ENCODE measurements around the gene DLG1. TPM values are rescaled to one million over a fixed set of nuclear protein-coding genes. Genes with fewer than 3 reads are reported as not detected.
"Not testable (repeated sequence)": the region's sequence is repeated elsewhere in the genome, so short reads cannot be mapped to it uniquely, and the experiment has no call there.

DLG1 gene
- total RNA-seq, 1 donor from 2014 or later = 102 TPM

DNA sequence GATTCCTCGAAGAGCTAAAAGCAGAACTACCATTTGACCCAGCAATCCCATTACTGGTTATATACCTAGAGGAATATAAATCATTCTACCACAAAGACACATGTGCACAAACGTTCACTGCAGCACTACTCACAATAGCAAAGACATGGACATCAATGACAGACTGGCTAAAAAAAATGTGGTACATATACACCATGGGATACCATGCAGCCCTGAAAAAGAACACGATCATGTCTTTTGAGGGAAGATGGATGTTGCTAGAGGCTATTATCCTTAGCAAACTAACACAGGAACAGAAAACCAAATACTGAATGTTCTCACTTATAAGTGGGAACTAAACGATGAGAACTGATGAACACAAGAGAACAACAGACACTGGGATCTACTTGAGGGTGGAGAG lies 86.7 kb downstream of the DLG1 start:
- not testable (repeated sequence) for DNase-seq (ENCODE audit: low spot score)

GRCh38 chr3:197209366-197210260 lies 88.8 kb downstream of the DLG1 start:
- DNase-seq (ENCODE audit: low spot score) = no peak

- no peak for DNase-seq (ENCODE audit: low spot score)
Observed at GRCh38 chr3:197206913-197207312, 91.5 kb downstream of the DLG1 start.

DNA sequence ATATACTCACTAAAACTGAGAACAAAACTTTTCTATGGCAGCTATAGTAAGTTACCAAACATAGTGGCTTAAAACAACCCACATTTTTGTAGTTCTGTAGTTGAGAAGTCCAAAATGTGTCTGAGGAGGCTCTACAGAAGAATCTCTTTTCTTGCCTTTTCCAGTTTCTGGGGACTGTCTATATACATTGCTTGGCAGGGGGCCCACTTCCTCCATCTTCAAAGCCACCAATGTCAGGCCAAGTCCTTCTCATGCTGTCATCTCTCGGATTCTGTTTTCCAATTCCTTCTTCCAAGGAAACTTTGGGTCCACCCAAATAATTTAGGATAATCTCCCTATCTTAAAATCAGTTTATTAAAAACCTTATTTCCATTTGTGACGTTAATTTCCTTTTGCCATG lies 92.7 kb downstream of the DLG1 start:
- no peak for DNase-seq (ENCODE audit: low spot score)

DNA sequence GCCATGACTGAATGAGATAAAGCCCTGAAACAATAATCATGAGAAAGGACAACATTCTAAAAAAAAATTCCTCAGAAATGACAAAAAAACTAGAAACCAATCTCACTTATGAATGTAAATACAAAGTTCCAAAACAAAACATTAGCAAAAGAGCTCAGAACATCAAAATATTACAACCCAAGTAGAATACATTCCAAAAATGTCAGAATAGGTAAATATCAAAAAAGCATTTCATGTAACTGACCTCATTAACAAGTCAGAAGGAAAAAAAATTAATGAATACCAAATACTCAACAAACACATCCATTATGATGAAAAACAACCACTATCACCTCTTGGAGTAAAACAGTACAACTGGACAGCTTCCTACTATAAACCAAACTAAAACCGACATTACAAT lies 93.1 kb downstream of the DLG1 start:
- no peak for DNase-seq (ENCODE audit: low spot score)

- DNase-seq (ENCODE audit: low spot score) = no peak
Observed at GRCh38 chr3:197204736-197205135, 93.7 kb downstream of the DLG1 start.

GRCh38 chr3:197203714-197204146 lies 94.7 kb downstream of the DLG1 start:
- DNase-seq (ENCODE audit: low spot score) = no peak

DNA sequence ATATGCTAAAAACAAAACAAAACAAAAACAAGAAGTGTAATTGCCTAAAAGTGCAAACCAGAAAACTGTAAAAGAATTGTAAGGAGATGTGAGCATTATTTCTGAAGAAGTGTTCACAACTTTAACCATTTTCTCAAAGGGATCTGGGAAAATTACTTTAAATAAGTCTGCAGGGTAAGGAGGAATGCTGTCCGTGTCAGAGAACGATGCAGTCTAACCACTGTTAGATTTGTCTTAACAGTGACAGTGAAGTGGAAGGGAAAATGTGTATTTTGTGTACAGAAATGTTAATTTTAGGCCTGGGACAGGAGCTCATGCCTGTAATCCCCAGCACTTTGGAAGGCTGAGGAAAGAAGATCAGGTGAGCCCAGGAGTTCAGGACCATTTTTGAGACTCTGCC lies 95.7 kb downstream of the DLG1 start:
- DNase-seq (ENCODE audit: low spot score) = no peak

GRCh38 chr3:197201791-197202452 lies 96.5 kb downstream of the DLG1 start:
- DNase-seq (ENCODE audit: low spot score) = no peak

DNA sequence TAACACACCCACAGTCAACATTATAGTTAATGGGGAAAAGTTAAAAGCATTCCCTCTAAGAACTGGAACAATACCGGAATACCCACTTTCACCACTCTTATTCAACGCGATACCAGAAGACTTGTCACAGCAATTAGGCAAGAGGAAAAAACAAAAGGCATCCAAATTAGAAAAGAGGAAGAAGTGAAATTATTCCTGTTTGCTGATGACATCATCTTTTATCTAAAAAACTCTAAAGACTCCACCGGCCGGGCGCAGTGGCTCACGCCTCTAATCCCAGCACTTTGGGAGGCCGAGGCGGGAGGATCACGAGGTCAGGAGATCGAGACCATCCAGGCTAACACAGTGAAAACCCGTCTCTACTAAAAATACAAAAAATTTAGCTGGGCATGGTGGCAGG lies 97.6 kb downstream of the DLG1 start:
- not testable (repeated sequence) for DNase-seq (ENCODE audit: low spot score)

DNA sequence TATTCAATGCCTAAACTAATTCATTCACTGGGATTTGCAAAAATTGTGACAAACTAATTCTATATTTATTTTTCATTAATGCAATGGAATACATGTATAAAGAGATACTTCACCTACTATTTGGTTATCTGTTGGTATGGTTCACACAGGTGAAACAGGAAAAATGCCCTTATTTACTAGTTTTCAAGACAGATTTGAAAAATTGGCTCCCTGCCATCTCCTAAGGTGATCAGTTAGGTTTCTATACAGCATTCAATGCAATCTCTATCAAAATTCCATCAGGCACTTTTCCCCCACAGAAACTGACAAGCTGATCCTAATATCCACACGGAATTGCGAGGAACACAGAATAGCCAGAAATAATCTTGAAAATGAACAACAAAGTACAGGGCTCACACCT lies 101.1 kb downstream of the DLG1 start:
- DNase-seq (ENCODE audit: low spot score) = no peak

- no peak for DNase-seq (ENCODE audit: low spot score)
Observed at GRCh38 chr3:197196192-197196591, 102.2 kb downstream of the DLG1 start.

DNA sequence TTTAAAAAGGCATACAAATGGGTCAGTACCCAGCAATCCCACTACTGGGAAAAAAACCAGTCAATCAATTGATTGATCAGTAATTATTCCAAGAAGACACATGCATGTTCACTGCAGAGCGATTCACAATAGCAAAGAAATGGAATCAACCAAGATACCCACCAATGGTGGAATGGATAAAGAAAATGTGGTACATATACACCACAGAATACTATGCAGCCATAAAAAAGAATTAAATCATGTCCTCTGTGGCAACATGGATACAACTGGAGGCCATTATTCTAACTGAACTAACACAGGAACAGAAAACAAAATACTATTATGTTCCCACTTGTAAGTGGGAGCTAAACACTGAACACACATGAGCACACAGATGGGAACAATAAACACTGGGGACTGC lies 103.1 kb downstream of the DLG1 start:
- no peak for DNase-seq (ENCODE audit: low spot score)

- DNase-seq (ENCODE audit: low spot score) = not testable (repeated sequence)
Observed at GRCh38 chr3:197193759-197194158, 104.7 kb downstream of the DLG1 start.

GRCh38 chr3:197191897-197192296 lies 106.5 kb downstream of the DLG1 start:
- DNase-seq (ENCODE audit: low spot score) = no peak

DNA sequence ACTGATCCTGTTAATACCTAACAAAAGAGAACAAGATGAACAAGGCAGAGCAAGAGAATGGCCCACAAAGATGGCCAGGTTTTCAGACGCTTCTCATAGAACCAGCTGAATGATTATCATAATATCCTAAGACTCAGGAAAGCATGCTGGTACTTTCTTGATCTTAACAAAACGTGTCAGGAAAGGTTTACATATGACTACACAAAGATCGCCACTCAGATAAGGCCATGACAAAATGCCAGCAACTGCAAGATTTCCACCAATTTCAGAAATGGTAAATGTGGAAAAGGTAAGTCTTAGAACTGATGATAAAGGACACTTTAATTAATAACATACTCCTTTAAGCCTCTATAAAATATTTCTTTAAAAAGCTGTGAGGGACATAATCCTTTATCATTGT lies 108.8 kb downstream of the DLG1 start:
- DNase-seq (ENCODE audit: low spot score) = no peak

- no peak for DNase-seq (ENCODE audit: low spot score)
Observed at GRCh38 chr3:197188963-197189362, 109.4 kb downstream of the DLG1 start.

DNA sequence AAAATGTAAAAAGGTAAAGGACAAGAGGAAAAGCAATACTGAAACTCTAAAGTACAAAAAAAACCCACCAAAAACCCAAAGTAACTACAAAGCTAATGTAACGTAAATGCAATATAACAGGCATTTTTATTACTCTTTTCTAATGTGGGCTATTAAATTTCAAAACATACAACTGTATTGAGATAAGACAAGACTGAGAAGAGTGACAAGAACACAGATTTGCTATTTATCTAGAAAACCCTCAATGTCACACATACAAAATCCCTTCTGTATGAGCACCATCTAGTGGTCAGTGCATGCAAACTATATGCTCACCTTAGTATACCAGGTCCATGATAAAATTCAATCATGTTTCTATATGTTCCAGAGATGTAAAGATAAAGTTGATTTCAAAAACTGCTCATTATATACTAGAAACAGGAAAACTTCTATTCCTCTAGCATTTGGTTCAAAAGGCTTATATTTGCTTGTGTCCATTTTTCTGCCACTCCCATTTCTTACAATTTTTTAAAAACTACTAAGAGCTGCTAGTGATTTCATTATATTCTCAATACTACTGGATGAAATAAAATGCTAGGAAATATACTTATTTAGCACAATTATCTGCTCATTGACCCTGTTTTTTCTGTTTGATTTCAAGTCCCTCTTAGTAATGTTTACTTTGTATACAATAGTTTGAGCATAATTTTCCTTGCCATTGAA lies 111.4 kb downstream of the DLG1 start:
- DNase-seq (ENCODE audit: low spot score) = peak; percentile 67

- no peak for DNase-seq (ENCODE audit: low spot score)
Observed at GRCh38 chr3:197183582-197183981, 114.8 kb downstream of the DLG1 start.

DNA sequence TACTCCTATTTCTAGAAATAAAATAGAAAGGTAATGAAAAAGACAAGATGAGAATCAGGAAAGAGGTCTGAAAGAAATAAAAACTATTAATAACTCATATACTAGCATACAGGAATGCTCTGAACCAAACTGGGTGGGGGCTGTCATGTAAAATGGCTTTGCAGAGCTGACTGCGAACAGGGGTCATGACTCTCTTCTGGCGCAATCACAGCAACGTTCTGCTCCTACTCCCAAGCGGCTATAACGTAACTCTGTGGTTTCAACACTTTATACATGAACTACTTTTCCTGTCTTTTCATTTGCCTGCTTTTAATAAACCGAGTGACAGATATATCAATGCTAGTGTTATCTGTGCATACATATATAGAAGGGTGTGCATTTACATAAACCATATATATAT lies 116.7 kb downstream of the DLG1 start:
- DNase-seq (ENCODE audit: low spot score) = peak; percentile 59

DNA sequence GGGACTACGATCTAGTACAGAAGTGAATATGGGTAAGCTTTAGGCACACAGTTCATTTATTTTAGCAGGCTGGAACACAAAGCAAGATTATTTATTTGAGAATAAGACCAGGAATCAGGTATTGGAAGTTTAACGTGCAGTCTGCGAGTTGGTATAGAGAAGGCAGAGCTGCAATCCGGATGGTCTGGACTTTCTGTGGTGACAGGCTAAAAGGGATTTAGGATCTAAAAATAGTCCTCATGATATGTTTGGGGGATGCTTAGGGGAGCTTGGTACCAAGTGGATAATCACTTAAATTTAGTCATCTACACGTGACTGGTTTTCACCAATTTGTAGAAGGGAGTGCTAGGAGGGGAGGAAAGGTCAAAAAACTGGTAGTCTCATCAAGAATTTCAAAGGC lies 119.4 kb downstream of the DLG1 start:
- no peak for DNase-seq (ENCODE audit: low spot score)

- no peak for DNase-seq (ENCODE audit: low spot score)
Observed at GRCh38 chr3:197175503-197175902, 122.9 kb downstream of the DLG1 start.

All from umbilical cord (tissue), 2 donors.